Measurements from ENCODE around the gene CRB2. TPM values are rescaled to one million over a fixed set of nuclear protein-coding genes. Genes with fewer than 3 reads are reported as not detected.

The CRB2 gene
- total and polyA plus RNA-seq, 2 of the 13 experiments (the other 11 are each of a cell fraction or from before 2014, with no cell fraction given): 0.01 to 0.29 TPM

GRCh38 chr9:123348317-123348992, 7.5 kb upstream of the CRB2 start:
- in situ Hi-C loops (cut with HindIII; ENCODE audit: extremely low pct_ligation_motif_present, low pct_unique_long_range_greater_than_20kb) (no loop called here), intact Hi-C loops (cut with micrococcal nuclease; ENCODE audit: unreplicated experiment) (loop anchor here (2.0 to 5.0 kb wide), 2 partner anchors 124 to 246 kb away; no protein-coding TSS in a partner anchor)
- CTCF ChIA-PET (ENCODE audit: low intra/inter-chr PET ratio, low total read pairs): no interaction called here
- H3K4me3 ChIP-seq (replicated peaks in 1 of 3; ENCODE audit: insufficient read depth in 1 of 3, low read depth in 2 of 3, low read length in 3 of 3): no peak overlapping the region
- DNase-seq (ENCODE audit: low spot score): no peak
- no peaks in the 10 kb centered on the region for H3K79me2 ChIP-seq (ENCODE audit: insufficient read depth, low read length)
- peaks cover 2 to 40% of the 10 kb centered on the region in 2 experiments for H3K27me3 ChIP-seq (ENCODE audit: control insufficient read depth in 1 of 2, insufficient read depth in 2 of 2, low read length in 2 of 2)
- 13% methylated on average over 6 of the region's 9 CpGs for WGBS (ENCODE audit: low lambda C conversion rate)
- no TSS peak for BruUV-seq (replicated peaks)
- FAIRE-seq: no peak
- no peak overlapping the region for H3K9ac ChIP-seq (ENCODE audit: insufficient read depth, low read depth, low read length)
- POLR2A ChIA-PET: interaction anchor here (1.1 kb wide), 1 partner anchor 24 kb away, joined by 3 read pairs; no protein-coding TSS in a partner anchor
- ATAC-seq: peak; percentile 10; the same call in 1 of the 3 replicates
- no peak overlapping the region for H2AFZ ChIP-seq (ENCODE audit: low read length)
- H3K9me3 ChIP-seq (ENCODE audit: low read length): no peaks in the 10 kb centered on the region
- peaks cover 35% of the 10 kb centered on the region for H3K4me1 ChIP-seq (ENCODE audit: insufficient read depth, low read length)
- no peaks in the 10 kb centered on the region for H4K20me1 ChIP-seq (ENCODE audit: insufficient read depth, low read length)
- TF ChIP-seq MBNL3 (CRISPR knock-in tag; conservative IDR thresholded peaks at IDR 0.05) (no peak), PAF1 (CRISPR knock-in tag; IDR thresholded peaks at IDR 0.05) (no peak), ZFP36L2 (CRISPR knock-in tag; IDR thresholded peaks at IDR 0.05) (no peak), ISX (CRISPR knock-in tag; conservative IDR thresholded peaks at IDR 0.05) (no peak), ZNF234 (CRISPR knock-in tag; conservative IDR thresholded peaks at IDR 0.05) (no peak), ZNF121 (CRISPR knock-in tag; IDR thresholded peaks at IDR 0.05) (no peak), KDM1A (CRISPR knock-in tag; IDR thresholded peaks at IDR 0.05) (no peak), SMAD9 (CRISPR knock-in tag; IDR thresholded peaks at IDR 0.05) (no peak), ZNF550 (CRISPR knock-in tag; IDR thresholded peaks at IDR 0.05; ENCODE audit: borderline replicate concordance) (no peak), ZC3H13 (CRISPR knock-in tag; IDR thresholded peaks at IDR 0.05) (no peak), ZNF713 (CRISPR knock-in tag; IDR thresholded peaks at IDR 0.05) (no peak), CENPX (CRISPR knock-in tag; IDR thresholded peaks at IDR 0.05) (no peak), FOXC1 (CRISPR knock-in tag; IDR thresholded peaks at IDR 0.05; ENCODE audit: borderline replicate concordance) (no peak), NKX3-1 (CRISPR knock-in tag; IDR thresholded peaks at IDR 0.05) (no peak), ZNF549 (CRISPR knock-in tag; IDR thresholded peaks at IDR 0.05) (no peak), ZSCAN25 (CRISPR knock-in tag; IDR thresholded peaks at IDR 0.05) (no peak)
- TF ChIP-seq, protein P1, sequence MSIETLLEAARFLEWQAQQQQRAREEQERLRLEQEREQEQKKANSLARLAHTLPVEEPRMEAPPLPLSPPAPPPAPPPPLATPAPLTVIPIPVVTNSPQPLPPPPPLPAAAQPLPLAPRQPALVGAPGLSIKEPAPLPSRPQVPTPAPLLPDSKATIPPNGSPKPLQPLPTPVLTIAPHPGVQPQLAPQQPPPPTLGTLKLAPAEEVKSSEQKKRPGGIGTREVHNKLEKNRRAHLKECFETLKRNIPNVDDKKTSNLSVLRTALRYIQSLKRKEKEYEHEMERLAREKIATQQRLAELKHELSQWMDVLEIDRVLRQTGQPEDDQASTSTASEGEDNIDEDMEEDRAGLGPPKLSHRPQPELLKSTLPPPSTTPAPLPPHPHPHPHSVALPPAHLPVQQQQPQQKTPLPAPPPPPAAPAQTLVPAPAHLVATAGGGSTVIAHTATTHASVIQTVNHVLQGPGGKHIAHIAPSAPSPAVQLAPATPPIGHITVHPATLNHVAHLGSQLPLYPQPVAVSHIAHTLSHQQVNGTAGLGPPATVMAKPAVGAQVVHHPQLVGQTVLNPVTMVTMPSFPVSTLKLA (IDR thresholded peaks at IDR 0.05): no peak
- H3K36me3 ChIP-seq (replicated peaks in 1 of 2; ENCODE audit: control insufficient read depth in 1 of 2, insufficient read depth in 2 of 2, low read length in 2 of 2): no peaks in the 10 kb centered on the region
- H3K4me2 ChIP-seq (ENCODE audit: low read depth, low read length): no peak overlapping the region
- H3K27ac ChIP-seq (ENCODE audit: extremely low read length, insufficient read depth, low read length): no peak overlapping the region
